Panc1 (cell line): ENCODE measurements around the gene WDR27. TPM values are rescaled to one million over a fixed set of nuclear protein-coding genes. Genes with fewer than 3 reads are reported as not detected.
"Not testable (repeated sequence)": the region's sequence is repeated elsewhere in the genome, so short reads cannot be mapped to it uniquely, and the experiment has no call there.

Experiments used
- ATAC-seq: fragments of 200-7000 bp; cut with Tn5 transposase; 2 replicates; pipeline ENCODE4 v1.9.1; 2020; ENCODE audit warnings: mild to moderate bottlenecking, moderate library complexity
- BruUV-seq: library from RNA; stranded (reverse); fragments of 400-500 nt; replicated peaks from 2 replicates; lab custom pipeline; 2021; lab: Mats Ljungman, UMichigan
- CTCF ChIA-PET: fragments of 300-600 bp; sonication (Branson Sonifier 250); formaldehyde crosslinking; loops from one replicate; lab custom pipeline; 2022; ENCODE audit warnings: antibody characterized with exemption; lab: Charles Lee
- POLR2A ChIA-PET: fragments of 300-600 bp; sonication (Branson Sonifier 250); formaldehyde crosslinking; loops from one replicate; lab custom pipeline; 2022; ENCODE audit warnings: antibody characterized with exemption; lab: Charles Lee
- DNase-seq: peaks from one replicate; pipeline ENCODE4 v3.0.0-alpha.2; 2010; ENCODE audit warnings: low read depth, low spot score
- H3K27ac ChIP-seq: 2 replicates; pipeline ENCODE4 v1.5.1; 2011; ENCODE audit warnings: mild to moderate bottlenecking, low read length, inconsistent platforms
- H3K27me3 ChIP-seq: fragments of 200-500 bp; sonication (Bioruptor generic); 2 replicates; pipeline ENCODE4 v1.6.0; 2014; ENCODE audit warnings: low read length, inconsistent platforms; ENCODE audit not compliant: control insufficient read depth, insufficient read depth
- H3K36me3 ChIP-seq: fragments of 200-500 bp; sonication (Bioruptor generic); 2 replicates; pipeline ENCODE4 v1.5.1; 2014; ENCODE audit warnings: inconsistent platforms, mild to moderate bottlenecking, low read length, moderate library complexity; ENCODE audit not compliant: control insufficient read depth, insufficient read depth
- H3K4me1 ChIP-seq: 2 replicates; pipeline ENCODE4 v1.5.1; 2011; ENCODE audit warnings: inconsistent platforms, mild to moderate bottlenecking, low read length, moderate library complexity; ENCODE audit not compliant: control insufficient read depth, insufficient read depth
- H3K4me3 ChIP-seq, 2 experiments: 2 replicates each; pipeline ENCODE4 v1.5.1; 2011 to 2012; ENCODE audit warnings: low read depth in 2 of 2, low read length in 2 of 2, mild to moderate bottlenecking in 2 of 2, inconsistent platforms in 1 of 2, moderate library complexity in 1 of 2
- H3K9me3 ChIP-seq: fragments of 200-500 bp; sonication (Bioruptor generic); 2 replicates; pipeline ENCODE4 v1.5.1; 2014; ENCODE audit warnings: low read depth, mild to moderate bottlenecking, inconsistent platforms, low read length, moderate library complexity; ENCODE audit not compliant: control insufficient read depth, insufficient read depth
- POLR2AphosphoS5 ChIP-seq: IDR thresholded peaks from 2 replicates; pipeline ENCODE4 v1.6.1; 2012; ENCODE audit warnings: mild to moderate bottlenecking, low read depth, low read length, moderate library complexity
- SIN3A ChIP-seq: IDR thresholded peaks from 2 replicates; pipeline ENCODE4 v1.6.1; 2012; ENCODE audit warnings: low read depth, mild to moderate bottlenecking, low read length, moderate library complexity, borderline replicate concordance; ENCODE audit not compliant: insufficient read depth
- TCF7L2 ChIP-seq: IDR thresholded peaks from 2 replicates; pipeline ENCODE4 v1.6.1; 2011; ENCODE audit warnings: mild to moderate bottlenecking, low read depth, low read length, inconsistent platforms
- in situ Hi-C: cut with HindIII; loops from 2 replicates; pipeline ENCODE4 v1.10.0; 2016; ENCODE audit warnings: low sequenced_read_pairs, low pct_unique_long_range_greater_than_20kb
- intact Hi-C: fragments of 100-400 bp; cut with micrococcal nuclease; formaldehyde crosslinking; loops from one replicate; pipeline ENCODE4 v1.10.0; 2022; ENCODE audit not compliant: unreplicated experiment
- total RNA-seq: library from RNA; stranded (reverse); gene quantifications from one replicate; pipeline ENCODE4 v1.2.1, GENCODE V29; 2021; ENCODE audit not compliant: unreplicated experiment
- TF ChIP-seq, protein P1 (sequence below): fragments of 450-650 bp; IDR thresholded peaks from 2 replicates; pipeline ENCODE4 v1.5.1; 2017; ENCODE audit warnings: mild to moderate bottlenecking
- TF ChIP-seq, protein P2 (sequence below), 2 experiments: IDR thresholded peaks; 2 replicates each; pipeline ENCODE4 v1.6.1; 2011 to 2012; ENCODE audit warnings: low read depth in 2 of 2, control low read depth in 1 of 2, low read length in 1 of 2, mild to moderate bottlenecking in 1 of 2, moderate library complexity in 1 of 2; ENCODE audit not compliant: insufficient read depth in 1 of 2

The WDR27 gene
- total RNA-seq, 1 experiment from 2014 or later = 56.3 TPM

DNA sequence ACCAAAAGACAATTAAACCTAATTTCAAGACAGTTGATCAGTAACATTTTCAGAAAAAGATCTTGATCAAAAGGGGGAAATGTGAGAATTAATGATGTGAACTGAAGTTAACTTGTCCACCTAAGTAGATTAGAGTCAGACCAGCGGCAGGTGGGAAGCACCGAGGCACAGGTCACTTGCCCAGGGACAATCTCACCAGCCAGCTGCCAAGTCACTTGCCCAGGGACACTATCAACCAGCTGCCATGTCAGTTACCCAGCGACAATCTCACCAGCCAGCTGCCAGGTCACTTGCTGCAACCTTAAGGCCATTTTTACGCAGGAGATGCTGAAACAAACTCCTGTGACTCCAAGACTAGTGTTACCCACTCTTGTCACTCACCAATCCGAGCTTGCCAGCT is 260.5 kb downstream of the WDR27 start:
- CTCF ChIA-PET = no interaction called here
- intact Hi-C loops (no loop called here), in situ Hi-C loops (no loop called here)
- POLR2A ChIA-PET = no interaction called here
- H3K4me3 ChIP-seq = no peak overlapping the region
- TF ChIP-seq TCF7L2 (no peak), POLR2AphosphoS5 (no peak), SIN3A (no peak)
- TF ChIP-seq, protein P1, sequence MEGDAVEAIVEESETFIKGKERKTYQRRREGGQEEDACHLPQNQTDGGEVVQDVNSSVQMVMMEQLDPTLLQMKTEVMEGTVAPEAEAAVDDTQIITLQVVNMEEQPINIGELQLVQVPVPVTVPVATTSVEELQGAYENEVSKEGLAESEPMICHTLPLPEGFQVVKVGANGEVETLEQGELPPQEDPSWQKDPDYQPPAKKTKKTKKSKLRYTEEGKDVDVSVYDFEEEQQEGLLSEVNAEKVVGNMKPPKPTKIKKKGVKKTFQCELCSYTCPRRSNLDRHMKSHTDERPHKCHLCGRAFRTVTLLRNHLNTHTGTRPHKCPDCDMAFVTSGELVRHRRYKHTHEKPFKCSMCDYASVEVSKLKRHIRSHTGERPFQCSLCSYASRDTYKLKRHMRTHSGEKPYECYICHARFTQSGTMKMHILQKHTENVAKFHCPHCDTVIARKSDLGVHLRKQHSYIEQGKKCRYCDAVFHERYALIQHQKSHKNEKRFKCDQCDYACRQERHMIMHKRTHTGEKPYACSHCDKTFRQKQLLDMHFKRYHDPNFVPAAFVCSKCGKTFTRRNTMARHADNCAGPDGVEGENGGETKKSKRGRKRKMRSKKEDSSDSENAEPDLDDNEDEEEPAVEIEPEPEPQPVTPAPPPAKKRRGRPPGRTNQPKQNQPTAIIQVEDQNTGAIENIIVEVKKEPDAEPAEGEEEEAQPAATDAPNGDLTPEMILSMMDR = no peak
- TF ChIP-seq, protein P2, sequence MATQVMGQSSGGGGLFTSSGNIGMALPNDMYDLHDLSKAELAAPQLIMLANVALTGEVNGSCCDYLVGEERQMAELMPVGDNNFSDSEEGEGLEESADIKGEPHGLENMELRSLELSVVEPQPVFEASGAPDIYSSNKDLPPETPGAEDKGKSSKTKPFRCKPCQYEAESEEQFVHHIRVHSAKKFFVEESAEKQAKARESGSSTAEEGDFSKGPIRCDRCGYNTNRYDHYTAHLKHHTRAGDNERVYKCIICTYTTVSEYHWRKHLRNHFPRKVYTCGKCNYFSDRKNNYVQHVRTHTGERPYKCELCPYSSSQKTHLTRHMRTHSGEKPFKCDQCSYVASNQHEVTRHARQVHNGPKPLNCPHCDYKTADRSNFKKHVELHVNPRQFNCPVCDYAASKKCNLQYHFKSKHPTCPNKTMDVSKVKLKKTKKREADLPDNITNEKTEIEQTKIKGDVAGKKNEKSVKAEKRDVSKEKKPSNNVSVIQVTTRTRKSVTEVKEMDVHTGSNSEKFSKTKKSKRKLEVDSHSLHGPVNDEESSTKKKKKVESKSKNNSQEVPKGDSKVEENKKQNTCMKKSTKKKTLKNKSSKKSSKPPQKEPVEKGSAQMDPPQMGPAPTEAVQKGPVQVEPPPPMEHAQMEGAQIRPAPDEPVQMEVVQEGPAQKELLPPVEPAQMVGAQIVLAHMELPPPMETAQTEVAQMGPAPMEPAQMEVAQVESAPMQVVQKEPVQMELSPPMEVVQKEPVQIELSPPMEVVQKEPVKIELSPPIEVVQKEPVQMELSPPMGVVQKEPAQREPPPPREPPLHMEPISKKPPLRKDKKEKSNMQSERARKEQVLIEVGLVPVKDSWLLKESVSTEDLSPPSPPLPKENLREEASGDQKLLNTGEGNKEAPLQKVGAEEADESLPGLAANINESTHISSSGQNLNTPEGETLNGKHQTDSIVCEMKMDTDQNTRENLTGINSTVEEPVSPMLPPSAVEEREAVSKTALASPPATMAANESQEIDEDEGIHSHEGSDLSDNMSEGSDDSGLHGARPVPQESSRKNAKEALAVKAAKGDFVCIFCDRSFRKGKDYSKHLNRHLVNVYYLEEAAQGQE (IDR thresholded peaks at IDR 0.05; ENCODE audit: insufficient read depth in 1 of 2, low read depth in 2 of 2, low read length in 1 of 2) = no peak
- H3K36me3 ChIP-seq = no peaks in the 10 kb centered on the region
- BruUV-seq = no TSS peak
- ATAC-seq = no peak
- H3K9me3 ChIP-seq = no peaks in the 10 kb centered on the region
- no peak overlapping the region for H3K27ac ChIP-seq
- no peaks in the 10 kb centered on the region for H3K27me3 ChIP-seq
- no peaks in the 10 kb centered on the region; the same call in 1 of the 2 replicates for H3K4me1 ChIP-seq
- DNase-seq = no peak

DNA sequence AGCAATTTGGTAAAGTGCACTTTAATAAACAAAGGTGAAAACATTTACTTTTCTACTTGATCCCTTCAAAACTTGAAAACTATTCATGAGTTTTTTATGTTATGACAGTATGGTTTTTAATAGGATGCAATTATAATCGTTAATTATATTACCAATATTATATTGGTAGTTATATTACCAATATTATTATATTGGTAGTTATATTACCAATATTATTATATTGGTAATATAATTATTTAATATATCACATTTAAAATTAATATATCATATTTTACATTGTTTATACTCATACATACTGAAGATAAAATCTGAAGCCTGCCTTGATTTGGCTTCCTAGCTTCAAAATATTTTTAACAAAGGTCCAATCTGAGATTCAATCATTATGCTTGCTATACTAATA is 262.1 kb downstream of the WDR27 start:
- no peak for DNase-seq
- Histone ChIP-seq H3K4me3 (no peak overlapping the region), H3K27me3 (no peaks in the 10 kb centered on the region), H3K4me1 (no peaks in the 10 kb centered on the region; the same call in 1 of the 2 replicates), H3K9me3 (no peaks in the 10 kb centered on the region), H3K27ac (no peak overlapping the region), H3K36me3 (no peaks in the 10 kb centered on the region)
- in situ Hi-C loops (no loop called here), intact Hi-C loops (no loop called here)
- ChIA-PET CTCF (no interaction called here), POLR2A (no interaction called here)
- TF ChIP-seq, protein P1 = no peak
- no peak for TF ChIP-seq POLR2AphosphoS5
- no peak for TF ChIP-seq TCF7L2
- TF ChIP-seq, protein P2 (IDR thresholded peaks at IDR 0.05; ENCODE audit: insufficient read depth in 1 of 2, low read depth in 2 of 2, low read length in 1 of 2) = no peak
- no peak for TF ChIP-seq SIN3A
- no TSS peak for BruUV-seq
- ATAC-seq = no peak

DNA sequence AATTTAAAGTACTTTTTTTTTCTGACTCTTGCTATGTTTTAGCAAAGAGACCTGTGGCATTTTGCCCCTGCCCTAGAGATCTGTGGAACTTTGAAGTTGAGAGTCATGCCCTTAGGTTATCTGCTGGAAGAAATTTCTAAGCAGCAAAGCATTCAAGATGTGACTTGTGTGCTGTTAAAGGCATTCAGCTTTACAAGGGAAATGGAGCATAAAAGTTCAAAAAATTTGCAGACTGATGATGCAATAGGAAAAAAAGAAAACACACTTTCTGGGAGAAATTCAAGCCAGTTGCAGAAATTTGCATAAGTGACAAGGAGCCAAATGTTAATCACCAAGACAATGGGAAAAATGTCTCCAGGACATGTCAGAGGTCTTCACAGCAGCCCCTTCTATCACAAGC is 267.3 kb downstream of the WDR27 start:
- ATAC-seq, H3K36me3 ChIP-seq, CTCF ChIA-PET, H3K27me3 ChIP-seq, in situ Hi-C loops, H3K4me3 ChIP-seq, DNase-seq, POLR2A ChIA-PET, intact Hi-C loops, H3K27ac ChIP-seq, BruUV-seq, H3K4me1 ChIP-seq: not testable (repeated sequence)
- peaks cover 13% of the 10 kb centered on the region; the same call in 1 of the 2 replicates for H3K9me3 ChIP-seq
